NCI-H2196 treated with DMSO at 0.1 percent for 48 hours (cell line): Measurements from ENCODE around the gene HEMK1.

Experiments used
- DNase-seq: peaks from one replicate; lab custom pipeline; 2025; ENCODE audit not compliant: unreplicated experiment; lab: John Stamatoyannopoulos, UW

Gene HEMK1

DNA sequence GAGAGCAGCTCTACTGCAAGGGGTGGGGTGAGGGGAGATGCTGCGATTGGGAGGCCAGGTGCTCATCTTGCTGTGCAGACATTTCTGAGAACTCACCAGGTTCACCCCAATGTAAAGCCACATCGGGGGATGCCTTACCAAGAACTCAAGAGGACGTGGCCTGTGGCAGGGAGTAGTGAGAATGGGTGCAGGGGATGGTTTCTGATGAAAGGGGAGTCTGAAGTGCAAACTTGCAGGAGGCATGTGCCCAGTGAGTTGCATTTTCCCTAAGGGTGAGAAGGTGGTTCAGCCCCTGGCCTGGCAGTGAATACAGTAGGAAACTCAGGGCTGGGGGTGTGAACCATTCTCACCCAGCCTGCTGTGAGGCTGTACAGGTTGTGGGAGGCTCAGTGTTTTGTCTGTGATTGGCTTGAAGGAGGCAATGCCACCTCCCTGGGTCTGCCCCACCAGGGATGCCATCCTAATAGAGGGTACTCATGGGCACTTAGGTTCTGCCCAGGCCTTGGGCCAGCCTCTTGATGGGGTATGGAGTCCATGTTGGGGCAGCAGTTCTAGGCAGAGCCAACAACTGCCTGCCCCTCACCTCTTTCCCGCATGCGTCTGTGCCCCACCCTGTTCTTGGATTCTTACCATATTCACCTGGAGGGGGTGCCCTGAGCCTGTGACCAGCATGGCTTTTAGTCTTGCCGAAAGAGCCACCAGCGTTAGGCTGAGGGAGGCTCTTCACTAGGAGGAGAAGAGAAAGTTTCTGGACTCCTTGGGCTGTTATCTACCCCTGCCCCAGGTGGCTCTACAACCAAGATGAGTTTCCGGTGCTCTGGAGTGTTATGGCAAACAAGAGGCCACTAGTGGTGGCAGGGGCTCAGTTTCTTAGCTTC is 4.5 kb downstream of the HEMK1 start:
- DNase-seq = no peak

DNA sequence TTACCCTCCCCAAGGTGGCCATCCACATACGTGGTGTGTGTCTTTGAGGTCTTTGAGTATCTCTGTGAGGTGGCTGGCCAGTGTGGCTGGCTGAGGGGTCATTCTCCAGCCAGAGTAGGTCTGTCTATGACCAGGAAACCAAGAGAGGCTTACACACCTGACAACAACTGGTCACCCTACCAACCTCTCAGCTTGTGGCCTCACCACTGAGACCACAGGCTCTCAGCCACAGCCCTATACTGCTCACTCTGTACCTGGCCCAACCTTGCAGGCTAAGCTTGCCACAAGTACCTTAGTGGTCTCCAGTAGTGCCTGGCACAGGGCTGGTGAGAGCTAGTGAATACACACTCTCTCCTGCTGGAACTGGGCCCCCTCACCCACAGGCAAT is 5.1 kb downstream of the HEMK1 start:
- no peak for DNase-seq

- no peak for DNase-seq
These were observed 6.0 kb downstream of the HEMK1 start for GRCh38 chr3:50575372-50575771.

DNA sequence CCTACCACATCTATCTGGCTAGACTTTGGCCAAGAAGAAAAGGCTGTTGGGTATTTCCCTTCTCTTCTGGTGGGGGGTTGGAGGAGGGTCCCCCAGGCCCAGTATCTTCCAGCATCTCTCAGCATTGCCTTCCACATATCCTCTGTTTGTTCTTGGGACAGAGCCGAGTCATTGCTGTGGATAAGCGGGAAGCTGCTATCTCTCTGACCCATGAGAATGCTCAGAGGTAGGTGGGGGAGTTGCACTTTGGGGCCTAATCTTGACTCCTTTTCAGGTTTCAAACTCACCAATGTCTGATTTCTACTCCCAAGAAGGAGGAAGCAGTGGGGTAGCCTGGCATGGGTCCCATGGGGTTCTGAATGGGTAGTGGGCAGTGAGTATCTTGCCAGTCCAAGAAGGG is 8.0 kb downstream of the HEMK1 start:
- no peak for DNase-seq

- no peak for DNase-seq
These were observed 11.5 kb downstream of the HEMK1 start for GRCh38 chr3:50580683-50581458.

GRCh38 chr3:50581459-50581842 is 12.1 kb downstream of the HEMK1 start:
- DNase-seq = no peak

- DNase-seq = no peak
These were observed 12.8 kb downstream of the HEMK1 start for GRCh38 chr3:50582083-50582482.

GRCh38 chr3:50583897-50584296 is 14.6 kb downstream of the HEMK1 start:
- peak; percentile 49 for DNase-seq

GRCh38 chr3:50584391-50584790 is 15.1 kb downstream of the HEMK1 start:
- DNase-seq = no peak

DNA sequence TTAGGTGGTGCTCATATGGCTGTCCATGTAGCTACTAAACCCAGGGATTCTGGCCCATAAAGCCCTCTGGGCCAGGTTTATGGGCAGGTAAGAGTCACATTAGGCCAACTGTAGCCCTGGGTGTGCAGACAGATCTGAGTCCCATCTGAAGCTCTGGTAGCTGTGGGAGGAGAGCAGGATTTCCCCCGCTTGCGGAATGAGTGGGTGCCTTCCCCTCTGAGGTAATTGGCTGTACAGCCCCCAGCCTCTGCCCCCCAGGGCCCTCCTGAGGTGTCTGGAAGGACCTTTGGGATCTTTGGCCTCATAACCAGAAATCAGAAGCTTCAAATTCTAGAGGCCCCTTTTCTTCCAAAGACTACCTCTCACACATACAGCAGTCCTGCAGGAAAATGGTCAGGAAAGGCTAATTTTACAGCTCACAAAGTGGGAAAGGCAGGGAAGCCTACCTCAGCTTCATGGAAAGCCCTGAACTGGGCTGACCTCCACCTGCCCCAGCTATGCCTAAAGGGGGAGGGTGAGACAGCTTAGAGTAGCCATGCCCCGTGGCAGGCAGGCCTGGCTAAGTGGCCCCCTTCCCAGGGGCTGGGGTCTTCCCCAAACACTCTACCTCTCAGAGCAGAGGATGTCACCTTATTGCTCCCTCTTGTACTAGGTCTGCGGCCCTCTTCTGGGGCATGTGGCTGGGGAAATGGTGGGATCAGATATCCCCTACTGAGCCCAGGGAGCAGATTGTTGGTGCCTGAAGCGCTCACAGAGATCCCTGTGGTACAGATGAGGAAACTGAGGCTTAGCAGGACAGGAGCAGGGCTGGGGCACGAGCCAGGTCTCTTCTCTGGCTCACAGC is 16.8 kb downstream of the HEMK1 start:
- DNase-seq = no peak

DNA sequence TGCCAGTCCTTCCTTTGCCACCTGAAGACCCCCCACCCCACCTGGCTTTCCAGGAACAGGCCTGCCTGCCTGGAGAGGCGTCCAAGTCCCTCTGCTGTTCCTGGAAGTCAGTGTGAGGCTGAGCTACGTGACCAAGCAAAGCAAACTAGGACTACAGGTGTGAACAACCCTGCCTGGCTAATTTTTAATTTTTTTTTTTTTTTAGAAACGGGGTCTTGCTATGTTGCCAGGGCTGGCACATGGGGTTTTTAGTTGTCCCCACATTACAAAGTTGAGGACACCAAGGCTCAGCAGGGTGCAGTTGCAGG is 17.4 kb downstream of the HEMK1 start:
- DNase-seq = no peak

DNA sequence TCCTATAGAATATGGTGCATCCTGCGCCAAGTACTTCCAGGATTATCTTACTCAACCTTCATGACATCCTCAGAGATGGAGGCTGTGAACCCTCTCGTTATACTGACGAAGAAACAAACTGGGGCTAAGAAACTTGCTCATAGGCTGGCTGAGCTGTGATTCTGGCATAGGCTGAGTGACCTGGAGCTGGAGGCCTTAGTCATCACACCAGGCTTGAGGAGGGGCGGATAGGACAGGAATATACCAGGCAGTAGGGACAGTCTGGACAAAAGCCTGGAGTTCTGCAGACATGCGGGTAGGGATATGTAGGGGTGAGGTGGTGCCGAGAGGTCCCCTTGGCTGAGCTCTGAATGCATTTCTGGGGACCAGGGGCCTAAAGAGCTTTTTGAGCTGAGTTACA is 18.1 kb downstream of the HEMK1 start:
- no peak for DNase-seq

GRCh38 chr3:50587806-50588758 is 18.8 kb downstream of the HEMK1 start:
- DNase-seq = no peak

- no peak for DNase-seq
These were observed 19.6 kb downstream of the HEMK1 start for GRCh38 chr3:50588759-50589433.

DNA sequence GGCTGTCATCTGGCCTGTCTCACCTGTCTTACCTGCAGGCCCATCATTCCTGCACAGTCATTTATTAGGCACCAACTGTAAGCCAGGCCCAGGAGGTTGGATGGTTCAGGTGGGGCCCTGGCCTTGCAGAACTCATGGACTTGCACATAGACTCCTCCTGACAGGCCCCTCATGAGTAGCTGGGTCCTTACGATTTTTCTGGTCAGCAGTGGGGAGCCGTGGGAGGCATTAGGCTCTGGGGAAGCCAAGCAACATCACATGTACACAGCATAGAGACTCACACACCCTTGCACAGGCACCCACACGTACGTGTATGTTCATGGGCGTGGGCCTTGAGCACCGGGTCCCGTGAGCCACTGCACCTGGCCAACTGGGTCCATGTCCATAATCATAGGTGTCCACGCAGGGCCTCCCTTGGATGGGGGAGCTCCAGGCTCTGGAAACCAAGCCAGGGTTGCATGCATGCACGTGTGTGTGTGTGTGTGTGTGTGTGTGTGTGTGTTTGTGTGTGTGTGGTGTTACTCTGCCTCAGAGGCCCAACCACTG is 21.9 kb downstream of the HEMK1 start:
- no peak for DNase-seq

DNA sequence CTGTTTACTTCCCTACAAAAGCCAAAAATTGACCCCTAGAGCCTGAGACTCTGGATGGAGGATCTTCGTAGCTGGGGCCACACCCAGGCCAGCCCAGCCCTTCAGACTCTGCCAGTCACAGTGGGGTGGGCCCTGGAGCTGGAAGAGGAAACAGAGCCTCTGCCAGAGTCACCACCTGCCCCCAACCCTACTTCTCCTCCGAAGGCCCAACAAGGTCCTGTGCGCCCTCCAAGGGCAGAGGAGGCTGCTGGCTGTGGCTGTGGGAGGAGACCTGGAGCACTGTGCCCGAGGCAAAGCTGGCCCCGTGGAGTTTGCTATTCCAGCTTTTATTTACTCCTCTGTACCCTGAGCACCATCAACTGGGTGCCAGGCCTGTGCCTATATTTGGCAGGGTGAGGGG is 23.2 kb downstream of the HEMK1 start:
- DNase-seq = no peak

GRCh38 chr3:50594253-50594785 is 25.0 kb downstream of the HEMK1 start:
- no peak for DNase-seq

DNA sequence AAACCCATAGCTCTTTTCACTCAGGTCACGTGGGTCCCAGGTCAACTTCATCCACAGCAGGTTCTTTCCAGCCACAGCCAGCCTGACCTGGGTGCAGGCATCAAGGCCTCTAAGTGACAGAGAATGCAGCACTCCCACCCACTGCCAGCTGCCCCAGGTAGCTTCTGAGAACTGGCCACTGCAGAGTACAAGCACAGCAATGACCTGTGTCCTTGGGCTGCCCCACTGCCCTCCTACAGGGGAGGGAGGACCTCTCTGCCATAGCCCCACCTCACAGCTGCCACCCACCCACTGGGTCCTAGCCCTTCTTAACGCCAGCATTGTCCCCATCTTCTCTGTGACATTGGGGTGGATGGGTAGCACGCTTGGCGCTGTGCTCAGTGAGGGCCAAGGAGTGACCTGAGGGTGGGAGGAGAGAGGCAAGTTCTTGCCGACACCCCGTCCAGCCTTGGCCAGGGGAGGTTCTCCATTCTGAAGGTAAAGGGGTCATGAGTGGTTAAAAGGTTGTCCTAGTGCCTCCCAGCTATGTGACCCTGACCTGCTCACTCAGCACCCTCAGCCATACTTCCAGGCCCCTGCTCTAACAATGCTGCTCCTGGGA is 29.9 kb downstream of the HEMK1 start:
- no peak for DNase-seq

- DNase-seq = no peak
These were observed 30.4 kb downstream of the HEMK1 start for GRCh38 chr3:50599716-50600118.
